ENCODE measurements around the gene LIMS2. TPM values are rescaled to one million over a fixed set of nuclear protein-coding genes. Genes with fewer than 3 reads are reported as not detected.

Gene LIMS2
- polyA plus RNA-seq, 2 of the 4 experiments (the other 2 are of a cell fraction): 1.2 to 6.1 TPM

DNA sequence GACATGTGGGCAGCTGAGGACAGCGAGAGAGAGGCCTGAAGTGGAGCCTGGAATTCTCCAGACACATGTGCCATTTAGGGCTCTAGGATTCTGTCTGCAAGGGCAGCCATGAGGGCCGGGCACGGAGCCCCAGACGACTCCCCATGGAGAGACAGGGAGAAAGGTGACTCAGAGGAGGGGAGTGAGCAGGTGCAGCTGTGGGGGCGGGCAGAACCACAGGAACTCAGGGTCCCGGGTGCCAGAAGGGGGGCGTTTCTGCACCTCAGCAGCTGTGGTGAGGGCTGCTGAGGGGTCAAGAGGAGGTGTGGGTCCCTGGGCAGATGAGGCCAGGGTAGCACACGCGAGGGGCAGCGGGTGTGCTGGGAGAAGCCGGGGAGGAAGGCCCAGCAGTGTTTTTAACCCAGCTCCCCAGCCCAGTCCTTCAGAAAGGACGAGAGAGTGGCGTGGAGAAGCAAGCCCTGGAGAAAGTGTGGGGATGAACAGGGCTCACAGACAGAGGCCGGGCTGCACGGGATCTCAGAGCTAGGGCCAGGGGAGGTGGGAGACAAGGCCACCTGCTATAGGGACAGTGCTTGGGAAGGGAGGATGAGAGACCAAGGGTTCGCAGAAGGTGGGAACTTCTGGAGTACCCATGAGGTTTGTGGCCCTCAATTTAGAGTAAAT is 21.8 kb downstream of the LIMS2 start:
- Histone ChIP-seq H3K4me2 (no peak overlapping the region), H3K4me1 (peaks cover 5% of the 10 kb centered on the region; the same call in 1 of the 3 replicates), H3K27ac (no peak overlapping the region), H3K4me3 (no peak overlapping the region), H3K9me3 (no peaks in the 10 kb centered on the region)
- ChIA-PET POLR2A (no interaction called here), CTCF (interaction anchor here (0.6 to 5.3 kb wide), 7 partner anchors 9 to 456 kb away, joined by 3 to 31 read pairs (median 5); no protein-coding TSS in a partner anchor)
- DNase-seq (ENCODE audit: low read depth in 1 of 2, low spot score in 1 of 2) (no peak), FAIRE-seq (no peak), ATAC-seq (no peak)
- TF ChIP-seq MAZ (IDR thresholded peaks at IDR 0.05; ENCODE audit: borderline replicate concordance, low read depth, low read length): no peak
- TF ChIP-seq POLR2AphosphoS2 (conservative IDR thresholded peaks at IDR 0.05; ENCODE audit: low read length): no peak
- TF ChIP-seq GATA3 (IDR thresholded peaks at IDR 0.05; ENCODE audit: borderline replicate concordance): no peak
- TF ChIP-seq, protein P1, sequence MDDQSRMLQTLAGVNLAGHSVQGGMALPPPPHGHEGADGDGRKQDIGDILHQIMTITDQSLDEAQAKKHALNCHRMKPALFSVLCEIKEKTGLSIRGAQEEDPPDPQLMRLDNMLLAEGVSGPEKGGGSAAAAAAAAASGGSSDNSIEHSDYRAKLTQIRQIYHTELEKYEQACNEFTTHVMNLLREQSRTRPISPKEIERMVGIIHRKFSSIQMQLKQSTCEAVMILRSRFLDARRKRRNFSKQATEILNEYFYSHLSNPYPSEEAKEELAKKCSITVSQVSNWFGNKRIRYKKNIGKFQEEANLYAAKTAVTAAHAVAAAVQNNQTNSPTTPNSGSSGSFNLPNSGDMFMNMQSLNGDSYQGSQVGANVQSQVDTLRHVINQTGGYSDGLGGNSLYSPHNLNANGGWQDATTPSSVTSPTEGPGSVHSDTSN (IDR thresholded peaks at IDR 0.05): no peak
- TF ChIP-seq FOSB (CRISPR knock-in tag; IDR thresholded peaks at IDR 0.05): no peak
- no peak for TF ChIP-seq HOXA7 (CRISPR knock-in tag; IDR thresholded peaks at IDR 0.05)
- no peak for TF ChIP-seq KDM5A (IDR thresholded peaks at IDR 0.05)
- no peak for TF ChIP-seq ZSCAN20 (CRISPR knock-in tag; IDR thresholded peaks at IDR 0.05)
- TF ChIP-seq EHMT2 (IDR thresholded peaks at IDR 0.05; ENCODE audit: low read depth): no peak
- no peak for TF ChIP-seq PHF8 (IDR thresholded peaks at IDR 0.05; ENCODE audit: borderline replicate concordance, low read depth)
- TF ChIP-seq, protein P2, sequence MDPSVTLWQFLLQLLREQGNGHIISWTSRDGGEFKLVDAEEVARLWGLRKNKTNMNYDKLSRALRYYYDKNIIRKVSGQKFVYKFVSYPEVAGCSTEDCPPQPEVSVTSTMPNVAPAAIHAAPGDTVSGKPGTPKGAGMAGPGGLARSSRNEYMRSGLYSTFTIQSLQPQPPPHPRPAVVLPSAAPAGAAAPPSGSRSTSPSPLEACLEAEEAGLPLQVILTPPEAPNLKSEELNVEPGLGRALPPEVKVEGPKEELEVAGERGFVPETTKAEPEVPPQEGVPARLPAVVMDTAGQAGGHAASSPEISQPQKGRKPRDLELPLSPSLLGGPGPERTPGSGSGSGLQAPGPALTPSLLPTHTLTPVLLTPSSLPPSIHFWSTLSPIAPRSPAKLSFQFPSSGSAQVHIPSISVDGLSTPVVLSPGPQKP (IDR thresholded peaks at IDR 0.05; ENCODE audit: low read depth, low read length): no peak
- 70% methylated on average over 10 of the region's 16 CpGs for WGBS (ENCODE audit: missing lambda C conversion rate)

DNA sequence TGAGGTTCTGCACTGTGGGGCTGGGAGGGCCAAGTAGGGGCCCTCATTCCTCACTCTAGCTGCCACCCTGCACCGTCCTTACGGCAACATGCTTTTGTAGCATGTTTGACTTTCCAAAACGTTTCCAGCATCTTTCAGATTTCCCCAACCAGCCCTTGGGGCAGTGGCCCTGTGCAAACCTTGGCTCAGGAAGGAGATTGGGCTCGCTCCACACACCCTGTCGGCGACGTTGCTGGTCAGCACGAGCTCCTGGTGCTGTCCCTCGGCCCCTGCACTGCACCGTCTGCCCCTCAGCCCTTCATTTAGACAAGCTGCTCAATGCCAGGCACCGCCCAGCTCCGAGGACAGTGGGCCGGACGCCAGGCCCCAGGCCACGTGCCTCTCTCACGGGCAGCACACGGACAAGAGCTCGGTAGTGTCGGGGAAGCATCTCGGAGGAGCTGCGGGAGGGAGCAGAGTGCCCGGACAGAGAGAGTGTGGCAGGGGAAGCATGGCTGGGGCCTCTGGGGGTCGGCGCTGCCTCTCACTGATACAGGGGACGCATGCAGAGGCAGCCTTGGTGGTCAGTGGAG is 22.5 kb downstream of the LIMS2 start:
- ChIA-PET POLR2A (no interaction called here), CTCF (interaction anchor here (0.6 to 5.3 kb wide), 8 partner anchors 9 to 304 kb away, joined by 3 to 31 read pairs (median 6); partner anchors contain the start of gene LIMS2)
- DNase-seq (ENCODE audit: low read depth in 1 of 2, low spot score in 1 of 2): no peak
- Histone ChIP-seq H3K27ac (no peak overlapping the region), H3K4me2 (no peak overlapping the region), H3K4me1 (peaks cover 5% of the 10 kb centered on the region; the same call in 1 of the 3 replicates), H3K9me3 (no peaks in the 10 kb centered on the region), H3K4me3 (no peak overlapping the region)
- no peak for ATAC-seq
- no peak for FAIRE-seq
- no peak for TF ChIP-seq HDAC2 (IDR thresholded peaks at IDR 0.05)
- TF ChIP-seq, protein P3, sequence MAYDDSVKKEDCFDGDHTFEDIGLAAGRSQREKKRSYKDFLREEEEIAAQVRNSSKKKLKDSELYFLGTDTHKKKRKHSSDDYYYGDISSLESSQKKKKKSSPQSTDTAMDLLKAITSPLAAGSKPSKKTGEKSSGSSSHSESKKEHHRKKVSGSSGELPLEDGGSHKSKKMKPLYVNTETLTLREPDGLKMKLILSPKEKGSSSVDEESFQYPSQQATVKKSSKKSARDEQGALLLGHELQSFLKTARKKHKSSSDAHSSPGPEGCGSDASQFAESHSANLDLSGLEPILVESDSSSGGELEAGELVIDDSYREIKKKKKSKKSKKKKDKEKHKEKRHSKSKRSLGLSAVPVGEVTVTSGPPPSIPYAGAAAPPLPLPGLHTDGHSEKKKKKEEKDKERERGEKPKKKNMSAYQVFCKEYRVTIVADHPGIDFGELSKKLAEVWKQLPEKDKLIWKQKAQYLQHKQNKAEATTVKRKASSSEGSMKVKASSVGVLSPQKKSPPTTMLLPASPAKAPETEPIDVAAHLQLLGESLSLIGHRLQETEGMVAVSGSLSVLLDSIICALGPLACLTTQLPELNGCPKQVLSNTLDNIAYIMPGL (CRISPR knock-in tag; IDR thresholded peaks at IDR 0.05; ENCODE audit: borderline replicate concordance): no peak
- 82% methylated on average over 20 of the region's 25 CpGs for WGBS (ENCODE audit: missing lambda C conversion rate)

DNA sequence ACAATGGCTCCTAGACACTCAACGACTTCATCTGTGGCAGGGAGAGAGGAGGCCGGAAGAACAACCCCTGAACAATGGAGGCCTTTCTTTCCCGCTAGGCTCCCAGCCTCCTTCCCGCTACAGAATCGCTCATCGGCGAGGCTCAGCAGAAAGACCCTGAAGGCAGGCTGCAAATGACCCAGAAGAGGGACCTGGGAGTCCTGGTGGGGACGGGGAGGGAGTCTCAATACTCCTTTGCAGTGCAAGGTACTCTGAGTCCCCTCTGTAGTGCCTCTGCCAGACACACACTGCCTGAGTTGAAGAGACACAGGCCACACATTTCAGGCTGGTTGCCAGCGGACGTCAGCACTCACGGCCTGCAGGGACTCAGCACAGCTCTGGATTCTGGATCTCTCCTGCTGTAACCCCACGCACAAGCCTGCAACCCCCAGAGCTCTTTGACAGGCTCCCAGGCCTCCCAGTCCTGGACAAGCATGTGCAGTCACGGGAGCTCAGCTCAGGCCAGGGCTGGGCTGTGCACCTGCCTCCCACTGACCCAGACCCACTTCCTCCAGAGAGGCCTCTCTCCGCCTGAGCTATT is 23.3 kb downstream of the LIMS2 start:
- Histone ChIP-seq H3K9me3 (no peaks in the 10 kb centered on the region), H3K4me1 (peaks cover 10% of the 10 kb centered on the region), H3K4me2 (no peak overlapping the region), H3K4me3 (no peak overlapping the region), H3K27ac (no peak overlapping the region)
- WGBS (ENCODE audit: missing lambda C conversion rate): 82% methylated on average over 14 of the region's 14 CpGs
- ChIA-PET CTCF (interaction anchor here (0.6 to 5.3 kb wide), 9 partner anchors 8 to 131 kb away, joined by 3 to 31 read pairs (median 5); partner anchors contain the start of gene LIMS2), POLR2A (no interaction called here)
- no peak for TF ChIP-seq EP300 (IDR thresholded peaks at IDR 0.05)
- TF ChIP-seq NFE2L2 (conservative IDR thresholded peaks at IDR 0.05; ENCODE audit: low read length): no peak
- TF ChIP-seq JUNB (IDR thresholded peaks at IDR 0.05): no peak
- TF ChIP-seq TFCP2L1 (CRISPR knock-in tag; IDR thresholded peaks at IDR 0.05): no peak
- TF ChIP-seq, protein P4, sequence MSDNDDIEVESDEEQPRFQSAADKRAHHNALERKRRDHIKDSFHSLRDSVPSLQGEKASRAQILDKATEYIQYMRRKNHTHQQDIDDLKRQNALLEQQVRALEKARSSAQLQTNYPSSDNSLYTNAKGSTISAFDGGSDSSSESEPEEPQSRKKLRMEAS (IDR thresholded peaks at IDR 0.05): no peak
- no peak for TF ChIP-seq POLR2AphosphoS2 (conservative IDR thresholded peaks at IDR 0.05; ENCODE audit: low read length)
- TF ChIP-seq ZNF302 (CRISPR knock-in tag; IDR thresholded peaks at IDR 0.05): no peak
- TF ChIP-seq HEYL (CRISPR knock-in tag; IDR thresholded peaks at IDR 0.05): no peak
- TF ChIP-seq RARB (CRISPR knock-in tag; IDR thresholded peaks at IDR 0.05): no peak
- ATAC-seq (no peak), DNase-seq (ENCODE audit: low read depth in 1 of 2, low spot score in 1 of 2) (no peak), FAIRE-seq (no peak)
